Thyroid gland (tissue), 4 donors: ENCODE results near the gene PISD. TPM values are rescaled to one million over a fixed set of nuclear protein-coding genes. Genes with fewer than 3 reads are reported as not detected.

ENCODE experiments used
- DNase-seq, 2 donors: peaks; one replicate each; pipeline ENCODE4 v3.0.0-alpha.2; 2019
- H3K27ac ChIP-seq, 3 donors: fragments of 200-600 bp; sonication (generic); 1 replicate in 2 of 3; 2 replicates in 1 of 3; pipeline ENCODE4 v1.5.1; 2016 to 2019; ENCODE audit warnings: mild to moderate bottlenecking in 1 of 3, moderate library complexity in 1 of 3
- H3K27me3 ChIP-seq: fragments of 200-600 bp; sonication (generic); one replicate; pipeline ENCODE4 v1.5.1; 2019
- H3K36me3 ChIP-seq, 2 donors: fragments of 200-600 bp; sonication (generic); one replicate each; pipeline ENCODE4 v1.5.1; 2016 to 2019
- H3K4me1 ChIP-seq, 2 donors: fragments of 200-600 bp; sonication (generic); one replicate each; pipeline ENCODE4 v1.5.1; 2017 to 2019
- H3K4me3 ChIP-seq, 3 donors: fragments of 200-600 bp; sonication (generic); replicated peaks in 1 of 3; 1 replicate in 2 of 3; 2 replicates in 1 of 3; pipeline ENCODE4 v1.5.1; 2016; ENCODE audit warnings: mild to moderate bottlenecking in 1 of 3
- H3K9me3 ChIP-seq: fragments of 200-600 bp; sonication (generic); one replicate; pipeline ENCODE4 v1.5.1; 2017
- POLR2A ChIP-seq, 2 donors: fragments of 450-650 bp; IDR thresholded peaks; one replicate each; pipeline ENCODE4 v1.6.1; 2017; ENCODE audit warnings: antibody characterized with exemption in 2 of 2, mild to moderate bottlenecking in 2 of 2, moderate library complexity in 1 of 2
- WGBS, 2 donors: methylation state at CpG; one replicate each; pipeline ENCODE4 v1.1.5; 2017; 5-methylcytosine and 5-hydroxymethylcytosine counted together
- intact Hi-C: fragments of 100-400 bp; cut with DNase I; formaldehyde crosslinking; loops from one replicate; pipeline ENCODE4 v1.15.1; 2023
- total RNA-seq, 4 donors: library from RNA; depleted of rRNA; stranded (reverse); fragments of >200 nt; gene quantifications; one replicate each; pipeline ENCODE4 v1.2.3, GENCODE V29; 2016
- TF ChIP-seq, protein P1 (sequence below), 6 experiments: fragments of 200-600 bp in 3 of 6; fragments of 450-650 bp in 3 of 6; sonication (generic) in 3 of 6; IDR thresholded peaks; one replicate each; pipeline ENCODE4 v1.5.1; 2016 to 2019; ENCODE audit warnings: antibody characterized with exemption in 6 of 6, mild to moderate bottlenecking in 2 of 6, inconsistent platforms in 1 of 6, moderate library complexity in 1 of 6

PISD gene
- total RNA-seq, 4 donors from 2014 or later: 34.5 to 59.0 (median 42.5) TPM

DNA sequence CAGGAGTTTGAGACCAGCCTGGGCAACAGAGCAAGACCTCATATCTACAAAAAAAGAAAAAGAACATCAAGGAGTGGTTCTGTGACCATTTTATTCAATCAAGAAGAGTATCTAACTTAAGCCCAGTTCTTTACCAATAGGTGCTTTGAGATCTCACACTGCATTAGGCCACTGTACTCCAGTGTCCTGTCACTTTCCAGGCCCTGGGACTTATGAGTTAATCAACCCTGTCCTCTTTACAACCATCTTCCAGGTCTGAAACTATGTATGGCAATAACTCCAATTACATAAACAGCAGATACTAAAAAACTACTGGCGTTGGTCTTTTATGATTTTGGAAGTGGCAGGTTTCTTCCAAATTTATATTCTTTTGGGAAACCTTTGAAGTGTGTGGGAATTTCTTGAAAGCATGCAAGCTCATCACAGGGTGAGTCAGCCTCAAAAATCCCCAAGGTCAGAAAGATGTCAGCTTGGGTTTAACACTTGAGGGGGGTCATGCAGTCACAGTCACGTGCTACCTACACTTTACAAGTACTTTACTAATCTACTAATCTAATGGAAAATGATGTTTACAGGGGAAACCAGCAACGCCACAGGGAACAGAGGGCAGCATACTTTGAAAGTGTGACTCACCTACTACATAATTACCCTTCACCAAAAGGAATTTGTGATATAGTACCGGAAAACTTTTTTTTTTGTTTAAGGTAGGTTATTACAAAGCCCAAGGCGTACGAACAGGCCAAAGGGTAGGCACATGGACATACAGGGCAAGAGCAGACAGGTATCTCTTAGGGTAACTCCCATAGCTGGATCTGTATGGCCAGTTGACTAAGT lies 15.6 kb downstream of the PISD start:
- Histone ChIP-seq H3K4me3 (no peak overlapping the region), H3K4me1 (peaks cover 7 to 17% of the 10 kb centered on the region in 2 donors), H3K27ac (peak overlapping the region in 1 of 3 donors; percentile 39), H3K9me3 (no peaks in the 10 kb centered on the region), H3K36me3 (peaks cover 7 to 11% of the 10 kb centered on the region in 2 donors), H3K27me3 (no peaks in the 10 kb centered on the region)
- intact Hi-C loops: no loop called here
- 72 to 87% methylated on average over 6 of the region's 6 CpGs for WGBS, 2 donors
- TF ChIP-seq POLR2A (IDR thresholded peaks at IDR 0.05): no peak
- TF ChIP-seq, protein P1, sequence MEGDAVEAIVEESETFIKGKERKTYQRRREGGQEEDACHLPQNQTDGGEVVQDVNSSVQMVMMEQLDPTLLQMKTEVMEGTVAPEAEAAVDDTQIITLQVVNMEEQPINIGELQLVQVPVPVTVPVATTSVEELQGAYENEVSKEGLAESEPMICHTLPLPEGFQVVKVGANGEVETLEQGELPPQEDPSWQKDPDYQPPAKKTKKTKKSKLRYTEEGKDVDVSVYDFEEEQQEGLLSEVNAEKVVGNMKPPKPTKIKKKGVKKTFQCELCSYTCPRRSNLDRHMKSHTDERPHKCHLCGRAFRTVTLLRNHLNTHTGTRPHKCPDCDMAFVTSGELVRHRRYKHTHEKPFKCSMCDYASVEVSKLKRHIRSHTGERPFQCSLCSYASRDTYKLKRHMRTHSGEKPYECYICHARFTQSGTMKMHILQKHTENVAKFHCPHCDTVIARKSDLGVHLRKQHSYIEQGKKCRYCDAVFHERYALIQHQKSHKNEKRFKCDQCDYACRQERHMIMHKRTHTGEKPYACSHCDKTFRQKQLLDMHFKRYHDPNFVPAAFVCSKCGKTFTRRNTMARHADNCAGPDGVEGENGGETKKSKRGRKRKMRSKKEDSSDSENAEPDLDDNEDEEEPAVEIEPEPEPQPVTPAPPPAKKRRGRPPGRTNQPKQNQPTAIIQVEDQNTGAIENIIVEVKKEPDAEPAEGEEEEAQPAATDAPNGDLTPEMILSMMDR (IDR thresholded peaks at IDR 0.05): no peak
- no peak for DNase-seq

DNA sequence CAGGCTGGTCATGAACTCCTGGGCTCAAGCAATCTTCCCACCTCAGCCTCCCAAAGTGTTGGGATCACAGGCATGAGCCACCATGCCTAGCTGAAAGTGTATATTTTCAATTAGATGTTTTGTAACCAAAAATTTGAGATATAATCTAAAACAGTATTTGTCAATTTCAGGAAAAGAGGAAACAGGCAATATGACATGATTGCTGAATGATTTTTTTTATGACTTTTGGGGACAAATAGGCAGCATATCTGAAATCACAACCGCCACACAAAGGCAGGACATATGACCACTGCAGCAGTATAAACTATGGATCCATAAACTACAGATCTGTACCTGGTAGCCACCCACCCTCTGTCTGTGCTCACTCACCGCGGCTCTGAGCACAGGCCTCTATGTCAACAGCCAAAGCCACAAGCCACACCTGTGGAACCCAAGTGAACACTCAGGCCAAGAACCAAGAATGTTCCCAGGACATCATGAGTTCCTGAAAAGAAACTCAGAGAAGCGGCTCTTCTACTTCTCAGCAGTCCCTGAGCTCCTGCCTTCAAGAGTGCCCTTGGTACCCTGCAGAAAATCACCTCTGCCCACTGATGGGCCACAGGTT lies 22.5 kb downstream of the PISD start:
- TF ChIP-seq POLR2A (IDR thresholded peaks at IDR 0.05): no peak
- TF ChIP-seq, protein P1 (IDR thresholded peaks at IDR 0.05): no peak
- H3K9me3 ChIP-seq: no peaks in the 10 kb centered on the region
- peak; percentile 82 to 84 for DNase-seq
- H3K4me3 ChIP-seq: no peak overlapping the region
- H3K4me1 ChIP-seq: peaks cover 28 to 34% of the 10 kb centered on the region in 2 donors
- intact Hi-C loops: loop anchor here (10.0 kb wide), 1 partner anchor 145 kb away; the partner anchor contains the start of gene SFI1
- no peaks in the 10 kb centered on the region for H3K36me3 ChIP-seq
- H3K27ac ChIP-seq: peak overlapping the region; percentile 59 to 88 (median 87)
- 54 to 55% methylated on average over 4 of the region's 4 CpGs for WGBS, 2 donors
- no peaks in the 10 kb centered on the region for H3K27me3 ChIP-seq

- intact Hi-C loops: loop anchor here (10.0 kb wide), 1 partner anchor 143 kb away; the partner anchor contains the start of gene SFI1
- peak overlapping the region in 1 of 3 donors; percentile 14 for H3K4me3 ChIP-seq
- H3K4me1 ChIP-seq: peaks cover 28 to 38% of the 10 kb centered on the region in 2 donors
- 33 to 43% methylated on average over 9 to 14 of the region's 15 CpGs for WGBS, 2 donors
- no peaks in the 10 kb centered on the region for H3K27me3 ChIP-seq
- H3K27ac ChIP-seq: peak overlapping the region; percentile 59 to 88 (median 87)
- H3K36me3 ChIP-seq: no peaks in the 10 kb centered on the region
- peak; percentile 70 to 79 for DNase-seq
- TF ChIP-seq POLR2A (IDR thresholded peaks at IDR 0.05): no peak
- TF ChIP-seq, protein P1 (IDR thresholded peaks at IDR 0.05): no peak
- H3K9me3 ChIP-seq: no peaks in the 10 kb centered on the region
Observed at GRCh38 chr22:31637891-31638618, 24.0 kb downstream of the PISD start.

DNA sequence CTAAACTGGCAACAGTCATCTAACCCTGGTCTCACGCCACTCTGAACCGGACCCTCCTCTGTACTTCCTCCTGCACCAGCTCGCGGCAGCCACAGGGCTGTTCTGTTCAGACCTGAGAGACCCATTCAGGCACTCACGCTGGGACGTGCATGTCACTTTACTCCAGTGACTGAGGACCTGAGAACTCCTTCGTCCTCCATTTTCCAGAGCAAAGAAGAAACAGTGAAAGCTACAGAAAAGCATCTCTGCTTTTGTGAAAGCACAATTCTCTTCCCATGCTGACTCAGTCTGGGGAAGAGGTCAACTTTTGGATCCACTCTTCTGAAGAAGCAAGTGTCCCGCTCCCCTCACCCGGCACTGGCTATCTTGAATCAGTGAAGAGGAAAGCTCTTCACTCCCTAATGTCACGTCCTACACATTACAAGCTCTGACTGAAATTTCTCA lies 24.5 kb downstream of the PISD start:
- DNase-seq: peak; percentile 31 to 37
- Histone ChIP-seq H3K9me3 (no peaks in the 10 kb centered on the region), H3K27ac (peak overlapping the region; percentile 59 to 88 (median 87)), H3K4me3 (peak overlapping the region in 1 of 3 donors; percentile 14), H3K4me1 (peaks cover 28 to 38% of the 10 kb centered on the region in 2 donors), H3K27me3 (no peaks in the 10 kb centered on the region), H3K36me3 (no peaks in the 10 kb centered on the region)
- TF ChIP-seq, protein P1 (IDR thresholded peaks at IDR 0.05): peak in 1 of 6 experiments; percentile 21
- no peak for TF ChIP-seq POLR2A (IDR thresholded peaks at IDR 0.05)
- WGBS, 2 donors: 33 to 45% methylated on average over 10 of the region's 10 CpGs
- intact Hi-C loops: loop anchor here (10.0 kb wide), 1 partner anchor 143 kb away; the partner anchor contains the start of gene SFI1
